PC-3 (cell line): ENCODE results near the gene ST3GAL6. TPM values are rescaled to one million over a fixed set of nuclear protein-coding genes. Genes with fewer than 3 reads are reported as not detected.

Experiments used
- ATAC-seq: fragments of 200-7000 bp; cut with Tn5 transposase; 2 replicates; pipeline ENCODE4 v1.9.1; 2020; ENCODE audit warnings: mild to moderate bottlenecking, moderate library complexity
- BruUV-seq: library from RNA; stranded (reverse); fragments of 400-500 nt; replicated peaks from 2 replicates; lab custom pipeline; 2021; lab: Mats Ljungman, UMichigan
- CTCF ChIA-PET: fragments of 300-600 bp; sonication (Branson Sonifier 250); formaldehyde crosslinking; loops from one replicate; lab custom pipeline; 2022; ENCODE audit warnings: antibody characterized with exemption; lab: Charles Lee
- POLR2A ChIA-PET: fragments of 300-600 bp; sonication (Branson Sonifier 250); formaldehyde crosslinking; loops from one replicate; lab custom pipeline; 2022; ENCODE audit warnings: antibody characterized with exemption; ENCODE audit not compliant: unreplicated experiment; lab: Charles Lee
- DNase-seq: peaks from one replicate; pipeline ENCODE4 v3.0.0-alpha.2; 2015
- H2AFZ ChIP-seq: fragments of 300-600 bp; sonication (generic); 2 replicates; pipeline ENCODE4 v1.6.0; 2016; ENCODE audit warnings: antibody characterized with exemption, low read length
- H3F3A ChIP-seq: fragments of 300-600 bp; sonication (generic); one replicate; pipeline ENCODE4 v1.6.0; 2017; ENCODE audit warnings: antibody characterized with exemption, low read length, control low read depth, mild to moderate bottlenecking; ENCODE audit not compliant: unreplicated experiment
- H3K27ac ChIP-seq: fragments of 300-600 bp; sonication (generic); 2 replicates; pipeline ENCODE4 v1.5.1; 2016; ENCODE audit warnings: mild to moderate bottlenecking, low read length
- H3K27me3 ChIP-seq: fragments of 300-600 bp; sonication (generic); 2 replicates; pipeline ENCODE4 v1.6.1; 2016; ENCODE audit warnings: low read length, mixed read lengths
- H3K36me3 ChIP-seq: fragments of 300-600 bp; sonication (generic); 2 replicates; pipeline ENCODE4 v1.6.1; 2016; ENCODE audit warnings: low read depth, mixed run types, low read length, mixed read lengths
- H3K4me1 ChIP-seq: fragments of 300-600 bp; sonication (generic); 2 replicates; pipeline ENCODE4 v1.5.1; 2016; ENCODE audit warnings: low read length; ENCODE audit not compliant: insufficient read depth
- H3K4me2 ChIP-seq: fragments of 300-600 bp; sonication (generic); 2 replicates; pipeline ENCODE4 v1.6.0; 2016; ENCODE audit warnings: low read length
- H3K4me3 ChIP-seq: fragments of 300-600 bp; sonication (generic); 2 replicates; pipeline ENCODE4 v1.5.1; 2016; ENCODE audit warnings: mild to moderate bottlenecking, low read length, mixed read lengths
- H3K79me2 ChIP-seq: fragments of 300-600 bp; sonication (generic); 2 replicates; pipeline ENCODE4 v1.6.1; 2017; ENCODE audit warnings: low read length, mixed read lengths
- H3K9ac ChIP-seq: fragments of 300-600 bp; sonication (generic); 2 replicates; pipeline ENCODE4 v1.6.0; 2016; ENCODE audit warnings: mild to moderate bottlenecking, low read length
- H3K9me2 ChIP-seq: fragments of 300-600 bp; sonication (generic); replicated peaks from 2 replicates; pipeline ENCODE4 v1.6.1; 2016; ENCODE audit warnings: mixed run types, low read length, mixed read lengths
- H3K9me3 ChIP-seq: fragments of 300-600 bp; sonication (generic); 2 replicates; pipeline ENCODE4 v1.6.1; 2016; ENCODE audit warnings: low read length, mixed read lengths
- H4K20me1 ChIP-seq: fragments of 300-600 bp; sonication (generic); 2 replicates; pipeline ENCODE4 v1.6.1; 2016; ENCODE audit warnings: low read length, mixed read lengths
- CTCF ChIP-seq: fragments of 300-600 bp; sonication (generic); conservative IDR thresholded peaks from 2 replicates; pipeline ENCODE4 v1.5.1; 2017; ENCODE audit warnings: antibody characterized with exemption, low read depth, mild to moderate bottlenecking, low read length
- EZH2 ChIP-seq: fragments of 300-600 bp; sonication (generic); IDR thresholded peaks from one replicate; pipeline ENCODE4 v1.6.1; 2017; ENCODE audit warnings: antibody characterized with exemption, mild to moderate bottlenecking, low read length; ENCODE audit not compliant: unreplicated experiment
- EZH2phosphoT487 ChIP-seq: fragments of 300-600 bp; sonication (generic); IDR thresholded peaks from 2 replicates; pipeline ENCODE4 v1.6.1; 2018; ENCODE audit warnings: mild to moderate bottlenecking, antibody characterized with exemption, low read length, borderline replicate concordance
- intact Hi-C: fragments of 100-400 bp; cut with micrococcal nuclease; formaldehyde crosslinking; loops from 2 replicates; pipeline ENCODE4 v1.9.0; 2023
- total RNA-seq: library from RNA; depleted of rRNA; stranded (reverse); fragments of >200 nt; gene quantifications from 2 replicates; pipeline ENCODE4 v1.2.3, GENCODE V29; 2014

ST3GAL6 gene
- total RNA-seq, 1 experiment from 2014 or later, result 11.5 TPM

- H3F3A ChIP-seq, result peaks cover 8% of the 10 kb centered on the region
- H4K20me1 ChIP-seq, result no peaks in the 10 kb centered on the region
- H3K9me2 ChIP-seq, result no peaks in the 10 kb centered on the region
- intact Hi-C loops, result no loop called here
- H3K9ac ChIP-seq, result no peak overlapping the region
- DNase-seq (no peak), ATAC-seq (no peak)
- no peak overlapping the region for H2AFZ ChIP-seq
- H3K27me3 ChIP-seq, result no peaks in the 10 kb centered on the region
- no peaks in the 10 kb centered on the region; the same call in 1 of the 2 replicates for H3K36me3 ChIP-seq
- no peak overlapping the region for H3K4me2 ChIP-seq
- TF ChIP-seq EZH2 (no peak), CTCF (no peak), EZH2phosphoT487 (no peak)
- ChIA-PET POLR2A (no interaction called here), CTCF (no interaction called here)
- no peak overlapping the region for H3K4me3 ChIP-seq
- no peak overlapping the region for H3K27ac ChIP-seq
- H3K9me3 ChIP-seq, result no peaks in the 10 kb centered on the region
- no peaks in the 10 kb centered on the region for H3K79me2 ChIP-seq
- H3K4me1 ChIP-seq, result peaks cover 14% of the 10 kb centered on the region
- BruUV-seq, result no TSS peak
These were observed 24.0 kb downstream of the ST3GAL6 start for GRCh38 chr3:98787181-98787580.

GRCh38 chr3:98788651-98789050, 25.5 kb downstream of the ST3GAL6 start:
- ChIA-PET CTCF (no interaction called here), POLR2A (interaction anchor here (0.5 kb wide), 1 partner anchor 710 kb away, joined by 3 read pairs; no protein-coding TSS in a partner anchor)
- ATAC-seq (no peak), DNase-seq (no peak)
- Histone ChIP-seq H3K4me3 (no peak overlapping the region), H3K9ac (no peak overlapping the region), H4K20me1 (no peaks in the 10 kb centered on the region), H3K27ac (no peak overlapping the region), H3K27me3 (no peaks in the 10 kb centered on the region), H3F3A (peaks cover 9% of the 10 kb centered on the region), H3K4me1 (peaks cover 14% of the 10 kb centered on the region), H3K9me2 (no peaks in the 10 kb centered on the region), H3K4me2 (no peak overlapping the region), H3K9me3 (no peaks in the 10 kb centered on the region), H2AFZ (no peak overlapping the region), H3K79me2 (no peaks in the 10 kb centered on the region), H3K36me3 (no peaks in the 10 kb centered on the region; the same call in 1 of the 2 replicates)
- no peak for TF ChIP-seq EZH2
- TF ChIP-seq CTCF, result no peak
- no peak for TF ChIP-seq EZH2phosphoT487
- BruUV-seq, result no TSS peak
- intact Hi-C loops, result loop anchor here (2.0 kb wide), 1 partner anchor 186 kb away; no protein-coding TSS in a partner anchor
